Right renal cortex interstitium (tissue), 3 donors: ENCODE measurements around the gene SERTAD3. TPM values are rescaled to one million over a fixed set of nuclear protein-coding genes. Genes with fewer than 3 reads are reported as not detected.
"Not testable (repeated sequence)": the region's sequence is repeated elsewhere in the genome, so short reads cannot be mapped to it uniquely, and the experiment has no call there.

Experiments
- DNase-seq, 3 donors: peaks; one replicate each; pipeline ENCODE4 v3.0.0-alpha.2; 2013; ENCODE audit warnings: low read depth in 3 of 3, low spot score in 2 of 3
- polyA plus RNA-seq, 3 donors: library from polyadenylated mRNA; unstranded; fragments of 120-200 nt; gene quantifications; one replicate each; pipeline ENCODE4 v1.2.1, GENCODE V29; 2013; ENCODE audit not compliant: insufficient read length in 3 of 3

The SERTAD3 gene
- polyA plus RNA-seq, 3 donors: 34.1 to 40.8 (median 37.5) TPM

GRCh38 chr19:40411958-40412499 is 32.1 kb downstream of the SERTAD3 start:
- no peak for DNase-seq

GRCh38 chr19:40411125-40411842 is 32.9 kb downstream of the SERTAD3 start:
- DNase-seq: no peak

- DNase-seq: no peak
Observed at GRCh38 chr19:40410030-40410389, 34.1 kb downstream of the SERTAD3 start.

GRCh38 chr19:40408598-40408925 is 35.6 kb downstream of the SERTAD3 start:
- DNase-seq: not testable (repeated sequence)

- DNase-seq: no peak
Observed at GRCh38 chr19:40407714-40408597, 36.2 kb downstream of the SERTAD3 start.

GRCh38 chr19:40403262-40403984 is 40.7 kb downstream of the SERTAD3 start:
- DNase-seq: peak in 1 of 3 donors; percentile 61

- DNase-seq: no peak
Observed at GRCh38 chr19:40400559-40400958, 43.6 kb downstream of the SERTAD3 start.

GRCh38 chr19:40398417-40399131 is 45.6 kb downstream of the SERTAD3 start:
- DNase-seq: peak in 1 of 3 donors; percentile 35

GRCh38 chr19:40397568-40397906 is 46.6 kb downstream of the SERTAD3 start:
- no peak for DNase-seq

- DNase-seq: no peak
Observed at GRCh38 chr19:40396886-40397567, 47.1 kb downstream of the SERTAD3 start.

- no peak for DNase-seq
Observed at GRCh38 chr19:40395956-40396355, 48.2 kb downstream of the SERTAD3 start.

GRCh38 chr19:40394816-40395210 is 49.3 kb downstream of the SERTAD3 start:
- no peak for DNase-seq

GRCh38 chr19:40393894-40394815 is 50.0 kb downstream of the SERTAD3 start:
- DNase-seq: no peak

GRCh38 chr19:40392894-40393517 is 51.1 kb downstream of the SERTAD3 start:
- DNase-seq: no peak

- no peak for DNase-seq
Observed at GRCh38 chr19:40392123-40392522, 52.0 kb downstream of the SERTAD3 start.
